ENCODE results near the gene HLA-B.

DNA sequence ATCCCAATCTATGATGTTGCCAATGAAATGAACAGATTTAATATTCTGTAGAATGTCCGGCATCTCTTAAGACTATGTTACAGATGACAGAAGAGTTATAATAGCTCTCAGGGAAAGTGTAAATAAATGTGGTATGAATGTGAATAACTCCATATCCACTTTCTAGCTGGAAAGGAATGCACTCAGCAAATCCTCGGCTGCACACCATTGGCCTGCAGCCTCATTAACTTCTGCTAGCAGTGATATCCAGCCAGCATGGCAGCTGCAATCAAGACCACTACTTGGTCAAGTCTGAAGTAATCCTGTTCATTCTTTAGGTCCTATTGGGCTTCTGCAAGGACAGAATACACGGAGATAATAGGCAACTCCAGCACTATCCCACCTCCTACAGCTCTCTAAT is 29.1 kb upstream of the HLA-B start:
- TF ChIP-seq YY1 (IDR thresholded peaks at IDR 0.05; ENCODE audit: insufficient read depth, insufficient read length) (no peak), ZNF274 (IDR thresholded peaks at IDR 0.05; ENCODE audit: low read depth, low read length) (no peak)

Data from NT2/D1 (cell line).